GM23338 (cell line): Measurements from ENCODE around the gene COL4A2. TPM values are rescaled to one million over a fixed set of nuclear protein-coding genes. Genes with fewer than 3 reads are reported as not detected.

Experiments
- ATAC-seq: fragments of 200-7000 bp; cut with Tn5 transposase; 3 replicates; pipeline ENCODE4 v1.9.1; 2020
- DNase-seq: peaks from one replicate; pipeline ENCODE4 v3.0.0-alpha.2; 2015; ENCODE audit warnings: low spot score
- H2AFZ ChIP-seq: fragments of 200-600 bp; sonication (generic); 2 replicates; pipeline ENCODE4 v1.8.0; 2016; ENCODE audit warnings: antibody characterized with exemption, mild to moderate bottlenecking, moderate library complexity
- H3F3A ChIP-seq: fragments of 200-600 bp; sonication (generic); replicated peaks from 2 replicates; pipeline ENCODE4 v1.8.0; 2017; ENCODE audit warnings: antibody characterized with exemption, mixed run types, low read depth
- H3K27ac ChIP-seq: fragments of 200-600 bp; sonication (generic); 2 replicates; pipeline ENCODE4 v1.6.1; 2016; ENCODE audit warnings: low read depth
- H3K27me3 ChIP-seq: fragments of 200-600 bp; sonication (generic); 2 replicates; pipeline ENCODE4 v1.8.0; 2016; ENCODE audit warnings: mild to moderate bottlenecking, mixed run types, moderate library complexity; ENCODE audit not compliant: insufficient read depth
- H3K36me3 ChIP-seq: fragments of 200-600 bp; sonication (generic); 2 replicates; pipeline ENCODE4 v1.8.0; 2016; ENCODE audit warnings: mild to moderate bottlenecking; ENCODE audit not compliant: insufficient read depth
- H3K4me1 ChIP-seq: fragments of 200-600 bp; sonication (generic); 2 replicates; pipeline ENCODE4 v1.8.0; 2016; ENCODE audit warnings: mild to moderate bottlenecking, moderate library complexity; ENCODE audit not compliant: insufficient read depth
- H3K4me2 ChIP-seq: fragments of 200-600 bp; sonication (generic); 2 replicates; pipeline ENCODE4 v1.7.1; 2017; ENCODE audit warnings: mixed run types
- H3K4me3 ChIP-seq: fragments of 200-600 bp; sonication (generic); 2 replicates; pipeline ENCODE4 v1.6.1; 2016; ENCODE audit warnings: mixed run types
- H3K79me2 ChIP-seq: fragments of 200-600 bp; sonication (generic); replicated peaks from 2 replicates; pipeline ENCODE4 v1.8.0; 2017; ENCODE audit warnings: mild to moderate bottlenecking; ENCODE audit not compliant: insufficient read depth
- H3K9me2 ChIP-seq: fragments of 200-600 bp; sonication (generic); 2 replicates; pipeline ENCODE4 v1.8.0; 2017; ENCODE audit not compliant: insufficient read depth
- H4K20me1 ChIP-seq: fragments of 200-600 bp; sonication (generic); replicated peaks from 2 replicates; pipeline ENCODE4 v1.8.0; 2017; ENCODE audit warnings: mild to moderate bottlenecking; ENCODE audit not compliant: insufficient read depth
- H3K27ac Mint-ChIP-seq: 2 replicates; pipeline ENCODE4 v1.8.0; 2020; ENCODE audit warnings: inconsistent platforms, mild to moderate bottlenecking, moderate library complexity, mixed read lengths
- H3K27me3 Mint-ChIP-seq: 3 replicates; pipeline ENCODE4 v1.8.0; 2022; ENCODE audit warnings: low read depth, mild to moderate bottlenecking, moderate library complexity, mixed read lengths, inconsistent platforms; ENCODE audit not compliant: insufficient read depth, poor library complexity
- H3K36me3 Mint-ChIP-seq: 3 replicates; pipeline ENCODE4 v1.8.0; 2021; ENCODE audit warnings: low read depth, mild to moderate bottlenecking, inconsistent platforms, moderate library complexity, mixed read lengths
- H3K4me1 Mint-ChIP-seq: 3 replicates; pipeline ENCODE4 v1.8.0; 2020; ENCODE audit warnings: mild to moderate bottlenecking, inconsistent platforms, mixed read lengths
- H3K4me3 Mint-ChIP-seq: 3 replicates; pipeline ENCODE4 v1.8.0; 2021; ENCODE audit warnings: moderate library complexity, mild to moderate bottlenecking, inconsistent platforms, mixed read lengths
- H3K9me3 Mint-ChIP-seq: 3 replicates; pipeline ENCODE4 v1.8.0; 2020; ENCODE audit warnings: moderate library complexity, mild to moderate bottlenecking, inconsistent platforms, mixed read lengths
- CREB1 ChIP-seq: fragments of 250-450 bp; sonication (Bioruptor Pico); IDR thresholded peaks from 2 replicates; pipeline ENCODE4 v1.5.0; 2020; ENCODE audit warnings: low read depth, mild to moderate bottlenecking, moderate library complexity
- CTCF ChIP-seq, 2 experiments: fragments of 200-600 bp in 1 of 2; sonication (generic) in 1 of 2; conservative IDR thresholded peaks; 2 replicates each; pipeline versions ENCODE4 v1.5.1 to v1.6.1; 2016 to 2017; ENCODE audit warnings: antibody characterized with exemption in 2 of 2, low read depth in 2 of 2, mild to moderate bottlenecking in 2 of 2, moderate library complexity in 1 of 2
- EZH2 ChIP-seq: fragments of 200-600 bp; sonication (generic); IDR thresholded peaks from one replicate; pipeline ENCODE4 v1.8.0; 2017; ENCODE audit warnings: antibody characterized with exemption, mild to moderate bottlenecking, low read depth; ENCODE audit not compliant: unreplicated experiment
- EZH2phosphoT487 ChIP-seq: fragments of 200-600 bp; sonication (generic); IDR thresholded peaks from one replicate; pipeline ENCODE4 v1.8.1; 2018; ENCODE audit warnings: antibody characterized with exemption; ENCODE audit not compliant: unreplicated experiment
- JUNB ChIP-seq: IDR thresholded peaks from one replicate; pipeline ENCODE4 v1.6.1; 2016; ENCODE audit warnings: antibody characterized with exemption; ENCODE audit not compliant: unreplicated experiment
- NANOG ChIP-seq: IDR thresholded peaks from 2 replicates; pipeline ENCODE4 v1.6.1; 2016; ENCODE audit warnings: antibody characterized with exemption, borderline replicate concordance
- STAT1 ChIP-seq: IDR thresholded peaks from one replicate; pipeline ENCODE4 v1.6.1; 2016; ENCODE audit warnings: antibody characterized with exemption; ENCODE audit not compliant: unreplicated experiment
- ZNF331 ChIP-seq: fragments of 250-450 bp; sonication (Bioruptor Pico); IDR thresholded peaks from 2 replicates; pipeline ENCODE4 v1.5.0; 2020; ENCODE audit warnings: low read depth, mild to moderate bottlenecking, moderate library complexity
- ZNF462 ChIP-seq: fragments of 250-450 bp; sonication (Bioruptor Pico); IDR thresholded peaks from 2 replicates; pipeline ENCODE4 v1.5.0; 2020; ENCODE audit warnings: mild to moderate bottlenecking, moderate library complexity
- polyA plus RNA-seq: library from polyadenylated mRNA; unstranded; fragments of >200 nt; fragmentation: Nextera tagmentation; extraction: Ambion mirVana; gene quantifications from 2 replicates; pipeline ENCODE4 v1.2.1, GENCODE V29; 2016
- total RNA-seq: library from RNA; depleted of rRNA; stranded (reverse); fragments of >200 nt; shearing (Covaris generic); gene quantifications from 2 replicates; pipeline ENCODE4 v1.2.3, GENCODE V29; 2014
- TF ChIP-seq, protein P1 (sequence below): IDR thresholded peaks from 2 replicates; pipeline ENCODE4 v1.6.1; 2016; ENCODE audit warnings: antibody characterized with exemption
- TF ChIP-seq, protein P2 (sequence below): IDR thresholded peaks from one replicate; pipeline ENCODE4 v1.6.1; 2018; ENCODE audit warnings: antibody characterized with exemption; ENCODE audit not compliant: unreplicated experiment

The COL4A2 gene
- total and polyA plus RNA-seq, 2 experiments from 2014 or later, result 37.4 to 131 TPM

- TF ChIP-seq, protein P1, sequence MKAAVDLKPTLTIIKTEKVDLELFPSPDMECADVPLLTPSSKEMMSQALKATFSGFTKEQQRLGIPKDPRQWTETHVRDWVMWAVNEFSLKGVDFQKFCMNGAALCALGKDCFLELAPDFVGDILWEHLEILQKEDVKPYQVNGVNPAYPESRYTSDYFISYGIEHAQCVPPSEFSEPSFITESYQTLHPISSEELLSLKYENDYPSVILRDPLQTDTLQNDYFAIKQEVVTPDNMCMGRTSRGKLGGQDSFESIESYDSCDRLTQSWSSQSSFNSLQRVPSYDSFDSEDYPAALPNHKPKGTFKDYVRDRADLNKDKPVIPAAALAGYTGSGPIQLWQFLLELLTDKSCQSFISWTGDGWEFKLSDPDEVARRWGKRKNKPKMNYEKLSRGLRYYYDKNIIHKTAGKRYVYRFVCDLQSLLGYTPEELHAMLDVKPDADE, result no peak
- no peak for TF ChIP-seq STAT1
- no peak for TF ChIP-seq ZNF331 (CRISPR knock-in tag)
Observed at GRCh38 chr13:110477706-110478245, 170.7 kb downstream of the COL4A2 start (continued).

- Histone ChIP-seq H3K36me3 (no peaks in the 10 kb centered on the region), H3F3A (0 out of 2 replicates have a peak, but pooled peaks cover 7% of the 10 kb centered on the region), H3K4me3 (no peak overlapping the region), H3K79me2 (no peaks in the 10 kb centered on the region), H3K27me3 (no peaks in the 10 kb centered on the region), H3K4me1 (no peaks in the 10 kb centered on the region), H3K27ac (no peak overlapping the region), H3K4me2 (no peak overlapping the region), H2AFZ (no peak overlapping the region), H4K20me1 (no peaks in the 10 kb centered on the region), H3K9me2 (no peaks in the 10 kb centered on the region; the same call in 1 of the 2 replicates)
- H3K9me3 Mint-ChIP-seq, result no peaks in the 10 kb centered on the region; the same call in 2 of the 3 replicates
- no peak for ATAC-seq
- peaks cover 14% of the 10 kb centered on the region for H3K27me3 Mint-ChIP-seq
- H3K36me3 Mint-ChIP-seq, result peaks cover 43% of the 10 kb centered on the region
- no peak overlapping the region for H3K4me3 Mint-ChIP-seq
- H3K4me1 Mint-ChIP-seq, result no peaks in the 10 kb centered on the region
- DNase-seq, result no peak
- H3K27ac Mint-ChIP-seq, result peak overlapping the region; percentile 62; the same call in 1 of the 2 replicates
- TF ChIP-seq ZNF462 (CRISPR knock-in tag) (no peak), STAT1 (no peak), CREB1 (CRISPR knock-in tag) (no peak), CTCF (conservative IDR thresholded peaks at IDR 0.05; ENCODE audit: low read depth in 2 of 2) (no peak), NANOG (no peak), EZH2phosphoT487 (no peak), EZH2 (no peak), JUNB (no peak)
- TF ChIP-seq, protein P2, sequence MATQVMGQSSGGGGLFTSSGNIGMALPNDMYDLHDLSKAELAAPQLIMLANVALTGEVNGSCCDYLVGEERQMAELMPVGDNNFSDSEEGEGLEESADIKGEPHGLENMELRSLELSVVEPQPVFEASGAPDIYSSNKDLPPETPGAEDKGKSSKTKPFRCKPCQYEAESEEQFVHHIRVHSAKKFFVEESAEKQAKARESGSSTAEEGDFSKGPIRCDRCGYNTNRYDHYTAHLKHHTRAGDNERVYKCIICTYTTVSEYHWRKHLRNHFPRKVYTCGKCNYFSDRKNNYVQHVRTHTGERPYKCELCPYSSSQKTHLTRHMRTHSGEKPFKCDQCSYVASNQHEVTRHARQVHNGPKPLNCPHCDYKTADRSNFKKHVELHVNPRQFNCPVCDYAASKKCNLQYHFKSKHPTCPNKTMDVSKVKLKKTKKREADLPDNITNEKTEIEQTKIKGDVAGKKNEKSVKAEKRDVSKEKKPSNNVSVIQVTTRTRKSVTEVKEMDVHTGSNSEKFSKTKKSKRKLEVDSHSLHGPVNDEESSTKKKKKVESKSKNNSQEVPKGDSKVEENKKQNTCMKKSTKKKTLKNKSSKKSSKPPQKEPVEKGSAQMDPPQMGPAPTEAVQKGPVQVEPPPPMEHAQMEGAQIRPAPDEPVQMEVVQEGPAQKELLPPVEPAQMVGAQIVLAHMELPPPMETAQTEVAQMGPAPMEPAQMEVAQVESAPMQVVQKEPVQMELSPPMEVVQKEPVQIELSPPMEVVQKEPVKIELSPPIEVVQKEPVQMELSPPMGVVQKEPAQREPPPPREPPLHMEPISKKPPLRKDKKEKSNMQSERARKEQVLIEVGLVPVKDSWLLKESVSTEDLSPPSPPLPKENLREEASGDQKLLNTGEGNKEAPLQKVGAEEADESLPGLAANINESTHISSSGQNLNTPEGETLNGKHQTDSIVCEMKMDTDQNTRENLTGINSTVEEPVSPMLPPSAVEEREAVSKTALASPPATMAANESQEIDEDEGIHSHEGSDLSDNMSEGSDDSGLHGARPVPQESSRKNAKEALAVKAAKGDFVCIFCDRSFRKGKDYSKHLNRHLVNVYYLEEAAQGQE, result no peak
Observed at GRCh38 chr13:110478405-110479214, 171.5 kb downstream of the COL4A2 start.
